DMS153 (cell line): ENCODE results near the gene MAEA.

Experiments
- DNase-seq: peaks from one replicate; lab custom pipeline; 2025; lab: John Stamatoyannopoulos, UW

MAEA gene

DNA sequence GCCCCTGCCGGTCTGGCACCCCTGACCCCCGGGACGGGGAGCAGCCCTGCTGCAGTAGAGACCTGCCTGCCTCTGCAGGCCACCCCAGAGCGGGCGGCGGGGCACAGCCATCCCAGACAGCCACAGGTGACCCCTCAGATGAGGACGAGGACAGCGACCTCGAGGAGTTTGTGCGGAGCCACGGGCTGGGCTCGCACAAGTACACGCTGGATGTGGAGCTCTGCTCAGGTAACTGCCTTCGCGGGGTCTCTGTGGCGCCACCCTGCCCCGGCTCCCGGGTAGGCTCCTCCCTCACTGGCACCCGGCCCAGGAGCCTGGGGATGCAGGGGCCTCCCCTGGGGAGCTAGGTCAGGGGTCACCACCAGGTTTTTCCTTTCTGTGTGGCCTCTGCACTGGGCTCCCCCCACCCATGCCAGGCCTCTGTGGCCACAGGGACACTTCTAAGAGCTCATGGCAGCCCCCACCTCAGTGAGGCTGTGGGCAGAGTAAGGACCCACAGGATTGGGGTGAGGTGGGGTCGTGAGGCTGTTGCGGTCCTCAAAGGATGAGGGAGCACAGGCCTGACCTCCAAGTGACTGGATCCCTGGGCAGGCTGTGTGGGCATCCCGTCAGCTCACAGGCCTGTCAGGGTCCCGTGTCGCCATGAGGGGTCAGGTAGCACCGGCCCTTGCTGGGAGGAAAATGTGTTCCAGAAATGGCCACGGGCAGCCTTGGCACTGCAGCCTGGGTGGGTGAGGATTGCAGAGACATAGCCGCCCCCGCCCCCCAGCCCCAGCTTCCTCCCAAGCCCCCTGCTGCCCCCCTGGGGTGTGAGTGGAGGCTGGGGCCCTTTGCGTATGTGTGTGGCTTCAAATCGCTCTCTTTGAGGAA, 63.7 kb downstream of the MAEA start:
- no peak for DNase-seq

- DNase-seq = no peak
Observed at GRCh38 chr4:1354136-1354982, 64.7 kb downstream of the MAEA start.

GRCh38 chr4:1354983-1355275, 65.2 kb downstream of the MAEA start:
- DNase-seq = no peak

GRCh38 chr4:1355378-1355777, 65.7 kb downstream of the MAEA start:
- no peak for DNase-seq

DNA sequence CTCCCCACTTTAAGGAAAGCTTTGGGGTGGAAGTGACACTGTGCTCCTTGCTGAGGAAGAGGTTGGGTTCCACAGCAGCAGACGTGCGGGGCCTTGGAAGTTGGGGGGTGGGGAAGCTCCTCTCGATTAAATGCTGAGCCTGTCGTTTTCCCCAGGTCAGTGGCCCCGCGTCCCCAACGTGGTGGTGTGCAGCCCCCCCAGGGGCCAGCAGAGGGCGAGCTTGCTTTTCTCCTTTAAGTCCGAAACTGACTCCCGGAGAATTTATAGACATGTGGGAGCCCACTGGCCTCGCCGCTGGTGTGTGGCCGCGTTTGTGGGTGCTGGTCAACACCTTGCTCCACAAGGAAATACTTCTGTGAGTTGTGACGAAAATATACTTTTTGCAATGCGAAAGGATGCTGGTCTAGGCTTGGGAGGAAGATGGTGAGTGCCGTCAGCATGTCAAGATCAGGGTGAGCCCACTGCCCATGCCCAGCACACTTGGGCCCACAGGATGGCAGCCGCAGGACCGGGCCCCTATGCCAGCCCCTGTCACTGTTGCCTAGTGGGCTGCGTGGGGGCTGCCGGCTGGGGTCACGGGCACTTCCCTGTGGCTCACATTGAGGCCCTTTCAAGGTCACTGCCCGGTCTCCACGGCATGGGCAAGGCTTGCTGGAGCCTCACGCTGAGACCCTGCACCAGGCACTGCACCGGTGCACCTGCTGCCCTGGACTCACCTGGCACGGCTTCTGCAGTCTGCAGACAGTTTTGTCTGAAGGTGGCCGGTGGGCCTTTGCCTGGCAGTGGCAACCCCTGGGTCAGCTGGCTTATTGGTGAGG, 66.7 kb downstream of the MAEA start:
- DNase-seq = no peak

DNA sequence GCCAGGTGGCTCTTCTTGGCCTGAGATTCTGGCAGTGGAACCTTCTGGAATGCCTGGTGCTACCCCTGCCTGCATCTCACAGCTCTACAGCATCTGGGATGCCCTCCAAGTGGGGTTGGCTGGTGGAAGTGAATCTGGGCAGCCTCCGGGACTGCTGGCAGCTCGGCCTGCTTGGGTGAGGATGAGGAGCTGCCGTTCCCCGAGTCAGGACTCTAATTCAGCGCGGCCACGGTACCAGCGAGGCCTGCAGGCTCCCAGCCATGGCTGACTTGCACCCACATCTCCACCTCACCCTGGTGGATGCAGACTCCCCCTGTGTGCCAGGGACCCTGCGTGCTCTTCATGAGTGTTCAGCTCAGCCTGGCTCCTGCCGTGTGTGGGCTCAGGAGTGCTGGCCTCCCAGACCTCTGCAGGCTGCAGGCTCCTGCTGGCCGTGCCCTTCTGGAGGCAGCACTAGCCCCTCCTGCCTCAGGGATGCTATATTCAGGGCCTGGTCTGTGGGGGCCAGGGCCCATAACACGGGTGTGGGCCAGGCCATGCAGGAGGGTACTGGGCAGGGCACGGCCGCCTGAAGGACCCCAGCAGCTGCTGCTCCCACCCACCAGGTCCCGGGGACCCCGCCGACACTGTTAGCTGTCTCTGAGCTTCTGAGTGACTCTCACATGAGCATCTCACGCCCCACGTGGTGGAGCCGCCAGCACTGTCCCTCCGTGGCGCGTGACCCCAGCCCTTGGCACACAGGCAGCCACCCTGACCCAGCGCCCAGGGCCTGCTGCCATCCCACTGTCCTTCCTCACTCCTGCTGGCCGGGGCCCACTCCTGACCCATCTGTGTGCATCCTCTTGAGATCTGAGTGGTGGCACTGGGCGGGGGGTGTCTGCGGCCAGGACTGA, 67.9 kb downstream of the MAEA start:
- no peak for DNase-seq

- no peak for DNase-seq
Observed at GRCh38 chr4:1358421-1359143, 68.9 kb downstream of the MAEA start.

GRCh38 chr4:1359144-1359501, 69.4 kb downstream of the MAEA start:
- DNase-seq = no peak

- no peak for DNase-seq
Observed at GRCh38 chr4:1359976-1360375, 70.3 kb downstream of the MAEA start.

GRCh38 chr4:1360423-1361283, 71.0 kb downstream of the MAEA start:
- no peak for DNase-seq

- no peak for DNase-seq
Observed at GRCh38 chr4:1361431-1361830, 71.7 kb downstream of the MAEA start.

GRCh38 chr4:1362046-1362445, 72.4 kb downstream of the MAEA start:
- no peak for DNase-seq

DNA sequence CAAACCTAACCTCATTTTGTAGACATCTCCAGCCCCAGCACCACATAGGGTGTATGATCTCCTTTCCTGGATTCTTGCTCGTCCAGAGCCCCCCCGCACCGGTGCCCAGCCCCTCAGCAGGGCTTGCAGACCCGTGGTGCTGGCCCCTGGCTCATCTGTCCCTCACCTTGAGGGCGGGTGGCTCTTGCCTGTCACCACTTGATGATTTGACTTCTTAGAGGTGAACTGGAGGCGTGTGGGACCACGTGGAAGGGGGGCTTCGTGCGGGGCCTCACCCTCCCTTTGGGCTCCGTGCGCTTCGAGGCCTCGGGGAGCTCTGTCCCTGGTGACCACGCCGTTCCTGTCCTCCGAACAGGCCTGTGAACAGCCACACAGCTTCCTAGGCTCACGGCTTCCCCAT, 72.8 kb downstream of the MAEA start:
- no peak for DNase-seq

DNA sequence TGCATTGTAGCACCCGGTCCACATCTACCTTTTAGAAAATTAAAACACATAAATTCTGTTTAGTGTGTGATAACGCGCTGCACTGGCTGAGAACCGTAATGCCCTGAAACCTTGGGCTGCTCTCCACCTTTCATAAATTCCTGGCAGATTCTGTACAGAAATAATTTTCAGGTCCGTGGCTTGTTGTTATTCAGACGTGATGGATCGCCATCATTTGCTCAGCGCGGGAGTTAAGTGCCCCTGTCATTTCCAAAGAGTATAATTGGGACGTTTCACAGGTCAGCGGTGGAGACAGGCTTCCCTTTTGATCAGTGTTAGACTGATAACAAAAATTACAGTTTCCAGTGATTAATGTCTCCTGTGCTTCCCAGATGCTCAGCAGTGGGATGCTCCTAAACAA, 73.8 kb downstream of the MAEA start:
- no peak for DNase-seq

- DNase-seq = no peak
Observed at GRCh38 chr4:1364217-1364616, 74.5 kb downstream of the MAEA start.

GRCh38 chr4:1364748-1365147, 75.1 kb downstream of the MAEA start:
- no peak for DNase-seq

DNA sequence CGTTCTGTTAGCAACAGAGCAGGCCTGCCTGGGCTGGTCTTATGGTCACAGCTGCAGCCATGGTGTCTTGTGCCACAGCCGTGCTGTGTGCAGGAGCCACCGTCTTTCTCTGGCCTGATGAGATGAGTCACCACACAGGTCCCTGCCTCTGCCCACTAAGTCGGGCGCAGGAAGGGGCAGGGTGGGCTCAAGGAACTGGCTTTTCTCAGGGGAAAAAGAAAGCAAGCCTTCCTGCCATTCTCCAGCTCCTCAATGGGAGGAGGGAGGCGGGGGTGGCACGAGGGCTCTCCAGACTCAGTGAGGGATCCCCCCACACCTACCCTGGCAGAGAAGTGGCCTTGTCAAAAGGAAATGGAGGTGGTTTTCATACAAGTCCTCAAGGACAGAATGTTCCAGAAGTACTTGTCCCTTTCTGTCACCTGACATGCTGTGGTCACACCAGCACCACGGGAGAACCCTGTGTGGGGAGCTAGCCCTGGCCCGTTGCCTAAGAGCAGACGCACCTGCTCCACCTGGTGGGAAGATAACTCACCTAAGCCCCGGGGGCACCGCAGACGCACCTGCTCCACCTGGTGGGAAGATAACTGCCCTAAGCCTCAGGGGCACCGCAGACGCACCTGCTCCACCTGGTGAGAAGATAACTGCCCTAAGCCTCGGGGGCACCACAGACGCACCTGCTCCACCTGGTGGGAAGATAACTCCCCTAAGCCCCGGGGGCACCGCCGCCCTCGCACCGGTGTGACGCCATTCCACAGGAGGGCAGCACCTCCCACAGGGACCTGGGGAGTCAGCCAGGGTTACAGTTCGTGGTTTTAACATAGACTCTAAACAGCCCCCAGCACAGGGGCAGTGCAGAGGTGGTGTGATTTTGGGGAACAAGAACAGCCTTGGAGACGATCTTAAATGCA, 75.8 kb downstream of the MAEA start:
- DNase-seq = peak; percentile 70

DNA sequence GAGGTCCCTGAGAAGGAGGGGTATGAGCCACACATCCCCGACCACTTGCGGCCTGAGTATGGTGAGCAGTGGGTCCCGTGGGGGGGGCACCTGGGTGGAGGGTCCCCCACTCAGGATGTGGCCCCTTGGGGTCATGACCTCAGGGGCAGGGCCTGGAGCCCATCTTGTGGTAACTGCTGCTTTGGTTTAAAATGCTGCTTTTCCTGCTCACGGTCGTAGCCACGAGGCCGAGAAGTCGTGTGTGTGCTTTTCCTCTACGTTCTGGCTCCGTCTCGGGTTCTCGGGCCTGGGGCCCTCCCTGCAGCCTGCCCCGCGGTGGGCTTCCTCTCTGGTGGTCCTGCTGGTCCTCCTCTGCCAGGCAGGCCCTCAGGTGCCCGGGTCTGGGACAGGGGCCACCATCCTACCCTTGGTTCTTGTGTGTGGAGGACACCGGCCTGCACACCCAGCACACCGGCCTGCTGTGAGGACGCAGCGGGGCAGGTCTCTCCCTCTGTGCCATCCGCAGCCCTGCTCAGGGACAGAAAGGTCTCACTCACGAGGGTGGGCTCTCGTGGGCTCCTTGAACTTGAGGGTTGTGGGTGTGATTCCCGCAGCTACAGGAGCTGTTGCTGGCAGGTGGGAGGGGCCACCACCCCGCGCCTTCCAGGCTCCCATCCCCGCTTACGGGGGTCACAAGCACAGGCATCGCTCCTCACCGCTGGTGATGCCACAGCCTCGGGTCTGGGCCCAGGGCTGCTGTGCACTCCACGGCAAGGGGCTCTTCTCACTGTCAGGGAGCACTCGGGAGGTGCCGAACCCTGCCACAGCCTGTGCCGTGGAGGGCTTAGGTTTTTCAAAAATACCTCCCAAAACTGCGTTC, 76.9 kb downstream of the MAEA start:
- no peak for DNase-seq
